ENCODE data around the gene IRF2BPL. TPM values are rescaled to one million over a fixed set of nuclear protein-coding genes. Genes with fewer than 3 reads are reported as not detected.
A peak's percentile ranks its signal among the peaks of the same experiment; 100 is the strongest.

Gene IRF2BPL
- total RNA-seq, 1 experiment from 2014 or later = 51.2 TPM

- H3K4me1 ChIP-seq (ENCODE audit: insufficient read depth, low read length, poor library complexity, severe bottlenecking) = peaks cover 15% of the 10 kb centered on the region
- BruUV-seq (replicated peaks) = no TSS peak
- CTCF ChIA-PET = no interaction called here
- intact Hi-C loops (cut with micrococcal nuclease; ENCODE audit: unreplicated experiment) = no loop called here
- H3K9me3 ChIP-seq (ENCODE audit: low read depth, low read length, poor library complexity, severe bottlenecking) = no peaks in the 10 kb centered on the region
- H3K27me3 ChIP-seq (replicated peaks; ENCODE audit: insufficient read depth, low read depth, low read length, poor library complexity) = no peaks in the 10 kb centered on the region
- TF ChIP-seq EZH2 (IDR thresholded peaks at IDR 0.05; ENCODE audit: borderline replicate concordance, low read depth, low read length, poor library complexity, severe bottlenecking) = no peak
- TF ChIP-seq CTCF (conservative IDR thresholded peaks at IDR 0.05; ENCODE audit: low read depth, low read length) = no peak
- DNase-seq (ENCODE audit: low spot score) = no peak
- no peak overlapping the region for H3K4me3 ChIP-seq (ENCODE audit: low read depth, low read length, poor library complexity, severe bottlenecking)
- no peak overlapping the region for H3K27ac ChIP-seq (ENCODE audit: low read depth, low read length, poor library complexity, severe bottlenecking)
- H3K36me3 ChIP-seq (ENCODE audit: insufficient read depth, low read length, poor library complexity, severe bottlenecking) = no peaks in the 10 kb centered on the region
- POLR2A ChIA-PET (ENCODE audit: low non-redundant PET) = no interaction called here
These were observed 26.2 kb downstream of the IRF2BPL start for GRCh38 chr14:77002335-77002734.

GRCh38 chr14:77000340-77001270 is 27.9 kb downstream of the IRF2BPL start:
- Histone ChIP-seq H3K9me3 (ENCODE audit: low read depth, low read length, poor library complexity, severe bottlenecking) (no peaks in the 10 kb centered on the region), H3K27ac (ENCODE audit: low read depth, low read length, poor library complexity, severe bottlenecking) (peak overlapping the region; percentile 69), H3K4me3 (ENCODE audit: low read depth, low read length, poor library complexity, severe bottlenecking) (no peak overlapping the region), H3K4me1 (ENCODE audit: insufficient read depth, low read length, poor library complexity, severe bottlenecking) (peaks cover 15% of the 10 kb centered on the region), H3K27me3 (replicated peaks; ENCODE audit: insufficient read depth, low read depth, low read length, poor library complexity) (no peaks in the 10 kb centered on the region), H3K36me3 (ENCODE audit: insufficient read depth, low read length, poor library complexity, severe bottlenecking) (no peaks in the 10 kb centered on the region)
- ChIA-PET POLR2A (ENCODE audit: low non-redundant PET) (no interaction called here), CTCF (no interaction called here)
- intact Hi-C loops (cut with micrococcal nuclease; ENCODE audit: unreplicated experiment) = no loop called here
- no TSS peak for BruUV-seq (replicated peaks)
- peak; percentile 40 for DNase-seq (ENCODE audit: low spot score)
- no peak for TF ChIP-seq CTCF (conservative IDR thresholded peaks at IDR 0.05; ENCODE audit: low read depth, low read length)
- TF ChIP-seq EZH2 (IDR thresholded peaks at IDR 0.05; ENCODE audit: borderline replicate concordance, low read depth, low read length, poor library complexity, severe bottlenecking) = no peak

GRCh38 chr14:76998910-76999309 is 29.6 kb downstream of the IRF2BPL start:
- TF ChIP-seq CTCF (conservative IDR thresholded peaks at IDR 0.05; ENCODE audit: low read depth, low read length) (no peak), EZH2 (IDR thresholded peaks at IDR 0.05; ENCODE audit: borderline replicate concordance, low read depth, low read length, poor library complexity, severe bottlenecking) (no peak)
- DNase-seq (ENCODE audit: low spot score) = no peak
- Histone ChIP-seq H3K27me3 (replicated peaks; ENCODE audit: insufficient read depth, low read depth, low read length, poor library complexity) (no peaks in the 10 kb centered on the region), H3K9me3 (ENCODE audit: low read depth, low read length, poor library complexity, severe bottlenecking) (no peaks in the 10 kb centered on the region), H3K27ac (ENCODE audit: low read depth, low read length, poor library complexity, severe bottlenecking) (no peak overlapping the region), H3K36me3 (ENCODE audit: insufficient read depth, low read length, poor library complexity, severe bottlenecking) (no peaks in the 10 kb centered on the region), H3K4me3 (ENCODE audit: low read depth, low read length, poor library complexity, severe bottlenecking) (no peak overlapping the region), H3K4me1 (ENCODE audit: insufficient read depth, low read length, poor library complexity, severe bottlenecking) (peaks cover 15% of the 10 kb centered on the region)
- no TSS peak for BruUV-seq (replicated peaks)
- CTCF ChIA-PET = no interaction called here
- intact Hi-C loops (cut with micrococcal nuclease; ENCODE audit: unreplicated experiment) = no loop called here
- POLR2A ChIA-PET (ENCODE audit: low non-redundant PET) = no interaction called here

All from A673 (cell line).